Heart right ventricle (tissue), 16 donors: ENCODE data around the gene IFNW1. TPM values are rescaled to one million over a fixed set of nuclear protein-coding genes. Genes with fewer than 3 reads are reported as not detected.
"Not testable (repeated sequence)": the region's sequence is repeated elsewhere in the genome, so short reads cannot be mapped to it uniquely, and the experiment has no call there.

Experiments
- ATAC-seq, 8 donors: fragments of 200-7000 bp; cut with Tn5 transposase; one replicate each; pipeline ENCODE4 v1.9.1; 2020; ENCODE audit warnings: mild to moderate bottlenecking in 8 of 8, moderate library complexity in 8 of 8, moderate number of reproducible peaks in 1 of 8
- DNase-seq, 2 donors: peaks; one replicate each; pipeline ENCODE4 v3.0.0-alpha.2; 2020
- H3K27ac ChIP-seq, 10 donors: fragments of 200-600 bp; sonication (generic) in 2 of 10; one replicate each; pipeline versions ENCODE4 v1.5.0 to v1.8.0; 2020 to 2022; ENCODE audit warnings: mild to moderate bottlenecking in 3 of 10
- H3K27me3 ChIP-seq, 7 donors: fragments of 200-600 bp; one replicate each; pipeline ENCODE4 v1.8.0; 2021 to 2022; ENCODE audit warnings: mild to moderate bottlenecking in 2 of 7
- H3K36me3 ChIP-seq, 9 donors: fragments of 200-600 bp; sonication (generic) in 1 of 9; one replicate each; pipeline versions ENCODE4 v1.5.0 to v1.8.0; 2020 to 2022; ENCODE audit warnings: mild to moderate bottlenecking in 2 of 9
- H3K4me1 ChIP-seq, 9 donors: fragments of 200-600 bp; sonication (generic) in 1 of 9; one replicate each; pipeline versions ENCODE4 v1.5.0 to v1.8.0; 2020 to 2022; ENCODE audit warnings: mild to moderate bottlenecking in 4 of 9
- H3K4me3 ChIP-seq, 10 donors: fragments of 200-600 bp; sonication (generic) in 2 of 10; one replicate each; pipeline versions ENCODE4 v1.5.0 to v1.8.0; 2020 to 2022; ENCODE audit warnings: mild to moderate bottlenecking in 7 of 10, moderate library complexity in 2 of 10
- H3K9me3 ChIP-seq, 11 donors: fragments of 200-600 bp in 10 of 11; sonication (generic) in 2 of 11; one replicate each; pipeline versions ENCODE4 v1.5.0 to v1.8.0; 2013 to 2022; ENCODE audit warnings: mild to moderate bottlenecking in 2 of 11, control low read depth in 1 of 11, moderate library complexity in 1 of 11
- CTCF ChIP-seq, 9 donors: fragments of 200-600 bp; sonication (generic) in 2 of 9; IDR thresholded peaks; one replicate each; pipeline versions ENCODE4 v1.5.0 to v1.8.0; 2021 to 2022; ENCODE audit warnings: antibody characterized with exemption in 9 of 9, mild to moderate bottlenecking in 5 of 9, moderate library complexity in 1 of 9
- WGBS, 2 donors: extraction: QIAGEN DNeasy Blood & Tissue Kit; methylation state at CpG; one replicate each; pipeline ENCODE4 v1.1.7; 2013; ENCODE audit warnings: inconsistent platforms in 1 of 2; 5-methylcytosine and 5-hydroxymethylcytosine counted together
- intact Hi-C, 10 donors: fragments of 100-400 bp; cut with DNase I; formaldehyde crosslinking; loops; one replicate each; pipeline versions ENCODE4 v1.11.1 to v1.14.2; 2022
- polyA plus RNA-seq, 2 donors: library from polyadenylated mRNA; stranded (reverse); fragments of 200-250 nt; gene quantifications; one replicate each; pipeline ENCODE4 v1.2.3, GENCODE V29; 2013
- total RNA-seq, 10 donors: library from RNA; stranded (reverse); fragmentation: NEBNext Ultra II Directional in 3 of 10; extraction: Animal tissue kit (Norgen Biotek cat#: 25700) in 3 of 10; gene quantifications; one replicate each; pipeline versions ENCODE4 v1.2.1 to v1.2.4, GENCODE V29; 2021 to 2023
- donor health status: Arrhythmogenic right ventricular cardiomyopathy.
- donor health status: ischemic (EF 13 %, LVEDD 7.1; RV severe dilation, severe dysfunction).
- donor health status: healthy with polysubstance abuse.
- donor health status: DM: no; HTN: yes; CAD: no.
- donor health status: DM: no; HTN: no; CAD: no.
- donor health status: ischemic (EF 25% LVEDD 6.9; RV normal size, moderate dysfunction).
- donor health status: ischemic (EF 25% LVEDD 5.7; RV mildly dilated, moderate dysfunction).
- donor health status: healthy.
- donor health status: DM: yes; HTN: yes; CAD: no.
- donor health status: Ischemic cardiomyopathy.
- donor health status: ischemic (EF 35%, LVEDD 5.7; RV mildly dilated, moderate dysfunction).
- donor health status: nonischemic (EF 11% LVEDD 7.7; RV severe dilation, severe dysfunction).
- donor health status: DM: yes; HTN: yes; CAD: no.
- donor health status: PGD.
- donor health status: ischemic (EF 29% LVEDD 5.4; RV normal size, mild dysfunction).
- donor health status: nonischemic (EF 23%, LVEDD 6.1; RV moderate dilation, normal function).

Gene IFNW1
- total and polyA plus RNA-seq, 12 donors = not detected

GRCh38 chr9:21172156-21172555, 30.5 kb upstream of the IFNW1 start:
- no peak overlapping the region for H3K4me3 ChIP-seq
- intact Hi-C loops = no loop called here
- WGBS, 2 donors = 85 to 93% methylated on average over 3 of the region's 3 CpGs
- no peak for TF ChIP-seq CTCF (IDR thresholded peaks at IDR 0.05)
- ATAC-seq (no peak), DNase-seq (no peak)
- no peaks in the 10 kb centered on the region for H3K9me3 ChIP-seq
- H3K36me3 ChIP-seq = no peaks in the 10 kb centered on the region
- no peaks in the 10 kb centered on the region for H3K27me3 ChIP-seq
- H3K4me1 ChIP-seq = peaks cover 0 to 3% (median 0%) of the 10 kb centered on the region in 9 donors
- H3K27ac ChIP-seq = no peak overlapping the region

GRCh38 chr9:21171351-21171750, 29.7 kb upstream of the IFNW1 start:
- Histone ChIP-seq H3K36me3 (no peaks in the 10 kb centered on the region), H3K4me1 (peaks cover 0 to 3% (median 0%) of the 10 kb centered on the region in 9 donors), H3K27me3 (no peaks in the 10 kb centered on the region), H3K27ac (no peak overlapping the region), H3K9me3 (no peaks in the 10 kb centered on the region), H3K4me3 (no peak overlapping the region)
- ATAC-seq (no peak), DNase-seq (no peak)
- intact Hi-C loops = no loop called here
- 67 to 73% methylated on average over 1 of the region's 1 CpG for WGBS, 2 donors
- no peak for TF ChIP-seq CTCF (IDR thresholded peaks at IDR 0.05)

GRCh38 chr9:21166560-21166959, 24.9 kb upstream of the IFNW1 start, which contains the start of gene IFNA21:
Gene IFNA21 (minus strand): TSS chr9:21166660. CDS start chr9:21166612, 48 bp downstream.
- H3K4me1 ChIP-seq, H3K4me3 ChIP-seq, ATAC-seq, H3K36me3 ChIP-seq, H3K27me3 ChIP-seq, H3K9me3 ChIP-seq, DNase-seq, H3K27ac ChIP-seq: not testable (repeated sequence)
- 77 to 93% methylated on average over 2 of the region's 2 CpGs for WGBS, 2 donors
- intact Hi-C loops = loop anchor here in 1 of 10 donors (10.0 kb wide), 1 partner anchor 1488 kb away; no protein-coding TSS in a partner anchor

- 88 to 92% methylated on average over 1 of the region's 1 CpG for WGBS, 2 donors
- H3K4me1 ChIP-seq = peaks cover 0 to 7% (median 0%) of the 10 kb centered on the region in 9 donors
- H3K4me3 ChIP-seq = no peak overlapping the region
- DNase-seq (no peak), ATAC-seq (no peak)
- H3K9me3 ChIP-seq = peaks cover 0 to 5% (median 0%) of the 10 kb centered on the region in 11 donors
- intact Hi-C loops = loop anchor here in 1 of 10 donors (10.0 kb wide), 1 partner anchor 1489 kb away; no protein-coding TSS in a partner anchor
- no peaks in the 10 kb centered on the region for H3K27me3 ChIP-seq
- H3K27ac ChIP-seq = no peak overlapping the region
- H3K36me3 ChIP-seq = no peaks in the 10 kb centered on the region
- TF ChIP-seq CTCF (IDR thresholded peaks at IDR 0.05) = no peak
Measured at GRCh38 chr9:21165516-21165915, 23.9 kb upstream of the IFNW1 start.

GRCh38 chr9:21160178-21160577, 18.5 kb upstream of the IFNW1 start:
- H3K4me1 ChIP-seq = peaks cover 0 to 15% (median 0%) of the 10 kb centered on the region in 9 donors
- H3K27ac ChIP-seq = no peak overlapping the region
- ATAC-seq = no peak
- no peak for DNase-seq
- WGBS, 2 donors = 26 to 32% methylated on average over 1 of the region's 1 CpG
- TF ChIP-seq CTCF (IDR thresholded peaks at IDR 0.05) = no peak
- H3K4me3 ChIP-seq = no peak overlapping the region
- H3K9me3 ChIP-seq = peaks cover 0 to 5% (median 0%) of the 10 kb centered on the region in 11 donors
- intact Hi-C loops = loop anchor here in 1 of 10 donors (10.0 kb wide), 1 partner anchor 1495 kb away; no protein-coding TSS in a partner anchor
- no peaks in the 10 kb centered on the region for H3K27me3 ChIP-seq
- H3K36me3 ChIP-seq = no peaks in the 10 kb centered on the region
